ENCODE data around the gene PRND. TPM values are rescaled to one million over a fixed set of nuclear protein-coding genes. Genes with fewer than 3 reads are reported as not detected.

The PRND gene
- total and polyA plus RNA-seq, 10 of the 15 experiments (the other 5 are each of a cell fraction or from before 2014, with no cell fraction given) = not detected

GRCh38 chr20:4719190-4719589 is 2.5 kb upstream of the PRND start:
- FAIRE-seq = no peak
- BruUV-seq (replicated peaks) = no TSS peak
- Histone ChIP-seq H2AFZ (ENCODE audit: control insufficient read depth, low read depth, low read length) (no peak overlapping the region), H3K4me1 (ENCODE audit: control insufficient read depth, insufficient read depth, low read length) (peaks cover 17% of the 10 kb centered on the region), H3K9ac (ENCODE audit: control insufficient read depth, insufficient read depth, low read length) (no peak overlapping the region), H4K20me1 (ENCODE audit: control insufficient read depth, insufficient read depth) (no peaks in the 10 kb centered on the region), H3K9me3 (replicated peaks; ENCODE audit: control insufficient read depth, insufficient read depth, low read length) (peaks cover 2% of the 10 kb centered on the region; the same call in 1 of the 3 replicates), H3K27me3 (replicated peaks in 1 of 2; ENCODE audit: control insufficient read depth in 2 of 2, insufficient read depth in 2 of 2, low read length in 1 of 2) (no peaks in the 10 kb centered on the region), H3K27ac (ENCODE audit: control insufficient read depth, insufficient read depth) (no peak overlapping the region), H3K36me3 (ENCODE audit: control insufficient read depth in 2 of 2, insufficient read depth in 2 of 2, low read length in 1 of 2) (no peaks in the 10 kb centered on the region), H3K4me2 (ENCODE audit: control insufficient read depth, insufficient read depth) (no peak overlapping the region; the same call in 1 of the 2 replicates), H3K79me2 (ENCODE audit: control insufficient read depth, insufficient read depth, low read length) (no peaks in the 10 kb centered on the region), H3K4me3 (no peak overlapping the region)
- DNase-seq (ENCODE audit: low read depth, low spot score) = no peak
- TF ChIP-seq EGR1 (IDR thresholded peaks at IDR 0.05; ENCODE audit: borderline replicate concordance in 1 of 2, low read depth in 2 of 2, low read length in 2 of 2) = no peak
- no peak for TF ChIP-seq BMI1 (IDR thresholded peaks at IDR 0.05; ENCODE audit: borderline replicate concordance)
- no peak for TF ChIP-seq ZBTB40 (IDR thresholded peaks at IDR 0.05; ENCODE audit: borderline replicate concordance)
- TF ChIP-seq ATF3 (IDR thresholded peaks at IDR 0.05; ENCODE audit: borderline replicate concordance, extremely low read depth, low read depth, low read length) = no peak
- no peak for TF ChIP-seq MTA2 (IDR thresholded peaks at IDR 0.05; ENCODE audit: low read depth)
- no peak for TF ChIP-seq NFYB (IDR thresholded peaks at IDR 0.05; ENCODE audit: insufficient read depth, low read depth, low read length)
- TF ChIP-seq, protein P1, sequence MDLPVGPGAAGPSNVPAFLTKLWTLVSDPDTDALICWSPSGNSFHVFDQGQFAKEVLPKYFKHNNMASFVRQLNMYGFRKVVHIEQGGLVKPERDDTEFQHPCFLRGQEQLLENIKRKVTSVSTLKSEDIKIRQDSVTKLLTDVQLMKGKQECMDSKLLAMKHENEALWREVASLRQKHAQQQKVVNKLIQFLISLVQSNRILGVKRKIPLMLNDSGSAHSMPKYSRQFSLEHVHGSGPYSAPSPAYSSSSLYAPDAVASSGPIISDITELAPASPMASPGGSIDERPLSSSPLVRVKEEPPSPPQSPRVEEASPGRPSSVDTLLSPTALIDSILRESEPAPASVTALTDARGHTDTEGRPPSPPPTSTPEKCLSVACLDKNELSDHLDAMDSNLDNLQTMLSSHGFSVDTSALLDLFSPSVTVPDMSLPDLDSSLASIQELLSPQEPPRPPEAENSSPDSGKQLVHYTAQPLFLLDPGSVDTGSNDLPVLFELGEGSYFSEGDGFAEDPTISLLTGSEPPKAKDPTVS (IDR thresholded peaks at IDR 0.05; ENCODE audit: low read depth, low read length) = no peak
- ChIA-PET SMC1A (ENCODE audit: uncharacterized antibody, unreplicated experiment) (interaction anchor here (1.2 to 2.3 kb wide), 4 partner anchors 70 to 114 kb away, joined by 3 to 32 read pairs (median 16); no protein-coding TSS in a partner anchor), POLR2A (no interaction called here), RAD21 (ENCODE audit: unreplicated experiment) (interaction anchor here (1.5 kb wide), 1 partner anchor 94 kb away, joined by 3 read pairs; no protein-coding TSS in a partner anchor), CTCF (interaction anchor here (1.3 to 9.7 kb wide), 3 partner anchors 31 to 112 kb away, joined by 4 to 199 read pairs (median 5); no protein-coding TSS in a partner anchor)
- ATAC-seq = no peak
- in situ Hi-C loops (cut with MboI) (no loop called here), intact Hi-C loops (cut with micrococcal nuclease; ENCODE audit: unreplicated experiment) (no loop called here)
- 100% methylated on average over 2 of the region's 2 CpGs for WGBS (ENCODE audit: insufficient coverage, insufficient replicate concordance, low lambda C conversion rate, missing lambda C conversion rate)
